A549 treated with AZD2906 at 1 μM for 4 hours (cell line): Measurements from ENCODE around the gene FBXO8. TPM values are rescaled to one million over a fixed set of nuclear protein-coding genes. Genes with fewer than 3 reads are reported as not detected.

ENCODE experiments used
- total RNA-seq: library from RNA; stranded (reverse); fragments of 200-300 nt; extraction: Qiagen RNA extraction; gene quantifications from 5 replicates; pipeline ENCODE4 v1.2.3, GENCODE V29; 2022

Gene FBXO8, protein sequence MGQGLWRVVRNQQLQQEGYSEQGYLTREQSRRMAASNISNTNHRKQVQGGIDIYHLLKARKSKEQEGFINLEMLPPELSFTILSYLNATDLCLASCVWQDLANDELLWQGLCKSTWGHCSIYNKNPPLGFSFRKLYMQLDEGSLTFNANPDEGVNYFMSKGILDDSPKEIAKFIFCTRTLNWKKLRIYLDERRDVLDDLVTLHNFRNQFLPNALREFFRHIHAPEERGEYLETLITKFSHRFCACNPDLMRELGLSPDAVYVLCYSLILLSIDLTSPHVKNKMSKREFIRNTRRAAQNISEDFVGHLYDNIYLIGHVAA
- total RNA-seq, result 9.5 to 11.7 TPM (median 11.0 TPM) in 5 replicates

DNA sequence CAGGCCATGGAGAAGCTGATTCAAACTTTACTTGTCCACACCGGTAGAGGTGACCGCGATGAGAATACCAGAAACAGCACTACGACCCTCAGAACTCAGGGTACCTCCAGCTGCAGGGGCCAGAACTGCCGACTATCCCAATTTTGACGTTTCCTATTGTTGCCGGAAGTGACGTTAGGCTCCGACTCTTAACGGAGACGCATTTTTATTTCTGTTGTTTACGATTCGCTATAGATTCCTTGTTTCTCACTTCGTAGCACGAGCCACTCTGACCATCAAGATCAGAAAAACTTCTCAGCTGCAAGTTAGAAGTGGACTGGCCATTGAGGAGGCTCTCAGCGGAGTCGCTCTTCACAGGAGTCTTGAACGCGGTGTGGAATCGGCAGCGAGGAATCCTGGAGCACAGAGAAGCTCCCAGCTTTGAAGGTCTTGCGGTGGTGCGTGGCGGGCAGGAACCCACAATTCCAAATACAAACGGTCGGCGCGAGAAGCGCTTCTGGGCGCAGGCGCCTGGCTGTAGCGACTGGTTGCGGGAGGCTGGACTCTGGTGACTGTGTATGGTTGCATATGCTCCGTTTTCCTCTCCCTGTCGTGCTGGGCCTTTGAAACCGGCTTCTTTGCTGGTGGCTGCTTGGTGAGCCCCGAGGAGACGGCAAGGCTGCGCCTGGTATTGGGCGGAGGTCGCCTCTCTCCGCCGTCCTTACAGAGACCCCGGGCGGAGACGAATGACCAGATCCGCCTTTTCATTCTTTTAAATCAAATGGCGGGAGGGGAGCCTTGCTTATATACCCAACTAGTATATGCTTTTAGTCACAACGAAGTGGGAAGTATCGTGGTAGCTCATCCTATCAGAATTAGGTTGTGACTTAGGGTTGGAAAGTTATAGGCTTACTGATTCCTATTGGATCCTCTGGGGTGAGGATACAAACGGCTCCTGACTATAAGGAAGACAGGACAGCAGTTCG is at the start of gene FBXO8, which contains the start of gene CEP44:
TSS of gene FBXO8 (minus strand) at position 161 of the 965 bp plus-strand sequence. CDS start 20,575 bp downstream, outside the sequence.
TSS of gene CEP44 (plus strand) at position 405 of the 965 bp plus-strand sequence. CDS start 15,211 bp downstream, outside the sequence.

Other genes starting within 250 kb of the FBXO8 start
- 3.9 to 5.5 TPM (median 5.1 TPM) in 5 replicates for gene CEP44, start 244 bp upstream of the FBXO8 start, total RNA-seq
- gene HPGD, start 238.8 kb upstream of the FBXO8 start, total RNA-seq, result 76.8 to 98.7 TPM (median 83.9 TPM) in 5 replicates